Upper lobe of right lung (tissue), 1 donor: ENCODE data around the gene TMC3. TPM values are rescaled to one million over a fixed set of nuclear protein-coding genes. Genes with fewer than 3 reads are reported as not detected.

Experiments used
- ATAC-seq: fragments of 200-7000 bp; cut with Tn5 transposase; one replicate; pipeline ENCODE4 v1.9.1; 2020; ENCODE audit warnings: mild to moderate bottlenecking, moderate library complexity
- DNase-seq: peaks from one replicate; pipeline ENCODE4 v3.0.0-alpha.2; 2020
- H3K27ac ChIP-seq: fragments of 200-600 bp; one replicate; pipeline ENCODE4 v1.8.0; 2022
- H3K27me3 ChIP-seq: fragments of 200-600 bp; one replicate; pipeline ENCODE4 v1.8.0; 2022; ENCODE audit warnings: mild to moderate bottlenecking
- H3K36me3 ChIP-seq: fragments of 200-600 bp; one replicate; pipeline ENCODE4 v1.8.0; 2022
- H3K4me1 ChIP-seq: fragments of 200-600 bp; one replicate; pipeline ENCODE4 v1.8.0; 2022
- H3K4me3 ChIP-seq: fragments of 200-600 bp; one replicate; pipeline ENCODE4 v1.8.0; 2022; ENCODE audit warnings: mild to moderate bottlenecking
- H3K9me3 ChIP-seq: fragments of 200-600 bp; one replicate; pipeline ENCODE4 v1.8.0; 2022
- intact Hi-C: fragments of 100-400 bp; cut with DNase I; formaldehyde crosslinking; loops from one replicate; pipeline ENCODE4 v1.11.0; 2022
- total RNA-seq: library from RNA; stranded (reverse); fragmentation: NEBNext Ultra II Directional; extraction: Animal tissue kit (Norgen Biotek cat#: 25700); gene quantifications from one replicate; pipeline ENCODE4 v1.2.1, GENCODE V29; 2021
- TF ChIP-seq, protein P1 (sequence below): fragments of 200-600 bp; IDR thresholded peaks from one replicate; pipeline ENCODE4 v1.8.0; 2022; ENCODE audit warnings: antibody characterized with exemption
- donor health status: DM: no; HTN: yes; CAD: no; lungs with severe emphysema.

Gene TMC3
- total RNA-seq, 1 donor from 2014 or later, result not detected

DNA sequence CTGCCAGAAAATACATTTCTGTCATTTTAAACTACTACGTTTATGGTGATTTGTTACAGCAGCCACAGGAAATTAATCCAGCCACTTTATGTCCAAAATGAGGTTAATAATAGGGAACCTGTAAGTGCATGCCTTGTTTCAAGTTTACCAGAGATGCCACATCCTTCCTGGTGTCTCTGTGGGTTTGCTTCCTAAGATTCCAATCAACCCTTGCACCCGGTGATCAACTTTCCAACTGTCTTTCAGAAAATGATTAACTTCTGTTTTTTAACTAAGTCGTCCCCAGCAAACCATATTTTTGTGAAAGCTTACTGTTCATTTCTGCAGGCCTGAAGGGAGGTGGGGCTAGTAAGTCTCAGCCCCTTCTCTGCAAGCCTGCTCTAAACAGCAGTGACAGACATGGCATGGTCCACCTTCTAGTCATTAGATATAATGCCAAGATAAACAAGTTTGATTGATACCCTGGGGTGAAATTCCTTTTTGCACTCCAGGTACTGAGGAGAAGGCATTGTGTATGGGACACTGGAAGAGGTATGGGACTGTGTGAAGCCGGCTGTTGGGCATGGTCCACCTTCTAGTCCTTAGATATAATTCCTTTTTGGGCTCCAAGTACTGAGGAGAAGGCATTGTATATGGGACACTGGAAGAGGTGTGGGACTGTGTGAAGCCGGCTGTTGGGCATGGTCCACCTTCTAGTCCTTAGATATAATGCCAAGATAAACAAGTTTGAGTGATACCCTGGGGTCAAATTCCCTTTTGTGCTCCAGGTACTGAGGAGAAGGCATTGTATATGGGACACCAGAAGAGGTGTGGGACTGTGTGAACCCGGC, 11.1 kb upstream of the TMC3 start:
- H3K27ac ChIP-seq, result no peak overlapping the region
- no peaks in the 10 kb centered on the region for H3K27me3 ChIP-seq
- H3K4me1 ChIP-seq, result no peaks in the 10 kb centered on the region
- TF ChIP-seq, protein P1, sequence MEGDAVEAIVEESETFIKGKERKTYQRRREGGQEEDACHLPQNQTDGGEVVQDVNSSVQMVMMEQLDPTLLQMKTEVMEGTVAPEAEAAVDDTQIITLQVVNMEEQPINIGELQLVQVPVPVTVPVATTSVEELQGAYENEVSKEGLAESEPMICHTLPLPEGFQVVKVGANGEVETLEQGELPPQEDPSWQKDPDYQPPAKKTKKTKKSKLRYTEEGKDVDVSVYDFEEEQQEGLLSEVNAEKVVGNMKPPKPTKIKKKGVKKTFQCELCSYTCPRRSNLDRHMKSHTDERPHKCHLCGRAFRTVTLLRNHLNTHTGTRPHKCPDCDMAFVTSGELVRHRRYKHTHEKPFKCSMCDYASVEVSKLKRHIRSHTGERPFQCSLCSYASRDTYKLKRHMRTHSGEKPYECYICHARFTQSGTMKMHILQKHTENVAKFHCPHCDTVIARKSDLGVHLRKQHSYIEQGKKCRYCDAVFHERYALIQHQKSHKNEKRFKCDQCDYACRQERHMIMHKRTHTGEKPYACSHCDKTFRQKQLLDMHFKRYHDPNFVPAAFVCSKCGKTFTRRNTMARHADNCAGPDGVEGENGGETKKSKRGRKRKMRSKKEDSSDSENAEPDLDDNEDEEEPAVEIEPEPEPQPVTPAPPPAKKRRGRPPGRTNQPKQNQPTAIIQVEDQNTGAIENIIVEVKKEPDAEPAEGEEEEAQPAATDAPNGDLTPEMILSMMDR, result no peak
- intact Hi-C loops, result no loop called here
- DNase-seq (no peak), ATAC-seq (no peak)
- no peaks in the 10 kb centered on the region for H3K9me3 ChIP-seq
- no peaks in the 10 kb centered on the region for H3K36me3 ChIP-seq
- H3K4me3 ChIP-seq, result no peak overlapping the region

- intact Hi-C loops, result no loop called here
Measured at GRCh38 chr15:81381720-81382119, 7.7 kb upstream of the TMC3 start.

DNA sequence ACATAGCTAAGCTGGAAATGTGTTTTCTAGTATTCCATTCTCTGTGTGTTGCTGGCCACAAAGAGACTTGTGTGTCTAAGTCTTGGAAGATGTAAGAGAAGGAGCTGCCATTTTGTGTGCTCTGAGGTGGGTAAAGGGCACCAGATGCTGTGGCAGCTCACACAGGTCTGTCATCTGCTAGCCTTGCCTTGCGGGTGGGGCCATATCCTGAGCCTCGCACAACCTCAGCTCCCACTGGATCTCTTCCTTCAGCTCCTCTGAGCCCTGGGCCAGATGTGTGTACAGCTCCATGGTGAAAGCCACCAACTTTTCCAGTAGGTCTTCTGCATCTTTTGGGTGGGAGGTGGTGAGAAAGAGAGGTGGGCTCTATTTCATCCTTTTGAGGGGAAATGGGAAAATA, 6.7 kb upstream of the TMC3 start:
- TF ChIP-seq, protein P1, result no peak
- no peaks in the 10 kb centered on the region for H3K36me3 ChIP-seq
- no peak overlapping the region for H3K4me3 ChIP-seq
- H3K27me3 ChIP-seq, result no peaks in the 10 kb centered on the region
- no peak for DNase-seq
- no peaks in the 10 kb centered on the region for H3K9me3 ChIP-seq
- H3K4me1 ChIP-seq, result no peaks in the 10 kb centered on the region
- ATAC-seq, result no peak
- H3K27ac ChIP-seq, result no peak overlapping the region
- intact Hi-C loops, result no loop called here

More at GRCh38 chr15:81381720-81382119, 7.7 kb upstream of the TMC3 start:
- Histone ChIP-seq H3K27ac (no peak overlapping the region), H3K27me3 (no peaks in the 10 kb centered on the region), H3K4me1 (no peaks in the 10 kb centered on the region), H3K9me3 (no peaks in the 10 kb centered on the region), H3K36me3 (no peaks in the 10 kb centered on the region), H3K4me3 (no peak overlapping the region)
- ATAC-seq, result no peak
- TF ChIP-seq, protein P1, result no peak
- no peak for DNase-seq

DNA sequence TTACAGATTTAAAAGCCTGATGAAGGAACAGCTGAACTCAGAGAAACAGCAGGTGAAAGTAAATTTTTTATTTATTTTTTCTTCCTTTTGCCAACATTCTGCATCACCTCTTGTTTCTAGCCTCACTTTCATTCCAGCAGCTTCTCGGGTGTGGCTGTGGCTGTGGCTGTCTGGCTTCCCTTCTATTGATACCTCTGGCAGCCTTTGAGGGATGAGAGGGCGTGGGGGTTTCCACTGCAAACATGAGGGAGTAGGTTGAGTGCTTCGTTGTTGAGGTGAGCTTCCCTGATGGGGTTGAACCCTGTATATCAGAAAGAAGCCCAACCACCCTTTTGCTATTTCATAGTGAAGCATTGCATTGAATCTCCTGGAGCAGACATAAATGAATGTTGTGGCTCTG, 6.2 kb upstream of the TMC3 start:
- Histone ChIP-seq H3K9me3 (no peaks in the 10 kb centered on the region), H3K27me3 (no peaks in the 10 kb centered on the region), H3K4me3 (no peak overlapping the region), H3K27ac (no peak overlapping the region), H3K4me1 (no peaks in the 10 kb centered on the region), H3K36me3 (no peaks in the 10 kb centered on the region)
- DNase-seq (no peak), ATAC-seq (no peak)
- intact Hi-C loops, result no loop called here
- TF ChIP-seq, protein P1, result no peak

DNA sequence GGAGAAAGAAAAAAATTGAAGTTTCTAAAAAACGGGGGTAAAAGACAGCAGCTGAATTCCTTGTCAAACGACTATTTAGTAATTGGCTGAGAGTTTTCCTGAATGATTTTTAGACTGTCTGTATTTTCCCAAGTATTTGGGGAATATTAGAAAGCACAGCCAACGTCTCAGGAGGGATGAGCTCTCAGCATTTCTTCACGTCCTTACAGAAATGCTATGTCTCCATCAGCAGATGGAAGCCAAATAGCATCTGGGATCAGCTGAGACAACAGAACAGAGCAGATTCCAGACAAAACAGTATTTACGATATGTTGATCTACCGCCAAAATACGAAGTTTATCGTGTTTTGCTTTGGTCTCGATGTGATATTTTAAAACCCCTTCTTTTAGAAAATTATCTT, 5.3 kb upstream of the TMC3 start:
- H3K9me3 ChIP-seq, result no peaks in the 10 kb centered on the region
- H3K27me3 ChIP-seq, result no peaks in the 10 kb centered on the region
- H3K4me3 ChIP-seq, result no peak overlapping the region
- no peak for DNase-seq
- intact Hi-C loops, result no loop called here
- no peak overlapping the region for H3K27ac ChIP-seq
- no peaks in the 10 kb centered on the region for H3K36me3 ChIP-seq
- ATAC-seq, result no peak
- no peaks in the 10 kb centered on the region for H3K4me1 ChIP-seq
- TF ChIP-seq, protein P1, result no peak
